ENCODE measurements around the gene G0S2. TPM values are rescaled to one million over a fixed set of nuclear protein-coding genes. Genes with fewer than 3 reads are reported as not detected.

The G0S2 gene
- total RNA-seq, 1 experiment from 2014 or later: 620 TPM

DNA sequence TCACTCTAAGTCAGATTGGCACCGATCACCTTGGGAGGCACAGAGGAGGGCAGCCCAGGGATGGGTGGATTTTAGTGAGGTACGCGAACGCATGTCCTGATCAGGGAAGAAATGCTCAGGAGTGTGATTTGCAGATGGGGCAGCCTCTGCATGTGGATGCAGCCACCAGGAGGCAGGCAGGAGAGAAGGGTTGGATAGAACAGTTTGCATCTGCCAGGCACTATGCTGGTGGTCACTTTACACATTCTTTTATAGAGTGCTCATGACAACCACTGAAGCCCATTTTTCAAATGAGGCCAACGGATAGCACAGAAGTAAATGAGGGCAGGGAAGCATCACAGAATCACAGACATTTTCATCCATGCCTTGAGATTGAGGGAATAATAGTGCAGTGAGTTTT, 28.7 kb upstream of the G0S2 start:
- Histone ChIP-seq H3K9me3 (ENCODE audit: low read length) (no peaks in the 10 kb centered on the region), H3K9me2 (replicated peaks; ENCODE audit: low read length) (no peaks in the 10 kb centered on the region), H3K27me3 (ENCODE audit: low read length) (no peaks in the 10 kb centered on the region), H2AFZ (ENCODE audit: low read length) (no peak overlapping the region), H3K27ac (ENCODE audit: low read length) (peak overlapping the region; percentile 38), H3K4me1 (ENCODE audit: insufficient read depth, low read length) (peaks cover 71% of the 10 kb centered on the region), H3K4me3 (ENCODE audit: low read length) (peak overlapping the region; percentile 82), H3K9ac (ENCODE audit: low read length) (no peak overlapping the region), H3K79me2 (ENCODE audit: low read length) (peaks cover 100% of the 10 kb centered on the region), H3K36me3 (ENCODE audit: low read depth, low read length) (peaks cover 87% of the 10 kb centered on the region), H3F3A (ENCODE audit: low read length, unreplicated experiment) (peaks cover 20% of the 10 kb centered on the region), H4K20me1 (ENCODE audit: low read length) (peaks cover 86% of the 10 kb centered on the region), H3K4me2 (ENCODE audit: low read length) (peak overlapping the region; percentile 97)
- peak; percentile 56 for DNase-seq
- intact Hi-C loops (cut with micrococcal nuclease): loop anchor here (1.0 kb wide), 1 partner anchor 47 kb away; no protein-coding TSS in a partner anchor
- no peak for ATAC-seq
- no TSS peak for BruUV-seq (replicated peaks)
- CTCF ChIA-PET: no interaction called here
- TF ChIP-seq EZH2 (IDR thresholded peaks at IDR 0.05; ENCODE audit: low read length, unreplicated experiment) (no peak), EZH2phosphoT487 (IDR thresholded peaks at IDR 0.05; ENCODE audit: borderline replicate concordance, low read length) (no peak)
- TF ChIP-seq, protein P1, sequence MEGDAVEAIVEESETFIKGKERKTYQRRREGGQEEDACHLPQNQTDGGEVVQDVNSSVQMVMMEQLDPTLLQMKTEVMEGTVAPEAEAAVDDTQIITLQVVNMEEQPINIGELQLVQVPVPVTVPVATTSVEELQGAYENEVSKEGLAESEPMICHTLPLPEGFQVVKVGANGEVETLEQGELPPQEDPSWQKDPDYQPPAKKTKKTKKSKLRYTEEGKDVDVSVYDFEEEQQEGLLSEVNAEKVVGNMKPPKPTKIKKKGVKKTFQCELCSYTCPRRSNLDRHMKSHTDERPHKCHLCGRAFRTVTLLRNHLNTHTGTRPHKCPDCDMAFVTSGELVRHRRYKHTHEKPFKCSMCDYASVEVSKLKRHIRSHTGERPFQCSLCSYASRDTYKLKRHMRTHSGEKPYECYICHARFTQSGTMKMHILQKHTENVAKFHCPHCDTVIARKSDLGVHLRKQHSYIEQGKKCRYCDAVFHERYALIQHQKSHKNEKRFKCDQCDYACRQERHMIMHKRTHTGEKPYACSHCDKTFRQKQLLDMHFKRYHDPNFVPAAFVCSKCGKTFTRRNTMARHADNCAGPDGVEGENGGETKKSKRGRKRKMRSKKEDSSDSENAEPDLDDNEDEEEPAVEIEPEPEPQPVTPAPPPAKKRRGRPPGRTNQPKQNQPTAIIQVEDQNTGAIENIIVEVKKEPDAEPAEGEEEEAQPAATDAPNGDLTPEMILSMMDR (conservative IDR thresholded peaks at IDR 0.05; ENCODE audit: low read depth, low read length): peak; percentile 70
- POLR2A ChIA-PET (ENCODE audit: unreplicated experiment): interaction anchor here (0.6 kb wide), 1 partner anchor 322 kb away, joined by 3 read pairs; no protein-coding TSS in a partner anchor

DNA sequence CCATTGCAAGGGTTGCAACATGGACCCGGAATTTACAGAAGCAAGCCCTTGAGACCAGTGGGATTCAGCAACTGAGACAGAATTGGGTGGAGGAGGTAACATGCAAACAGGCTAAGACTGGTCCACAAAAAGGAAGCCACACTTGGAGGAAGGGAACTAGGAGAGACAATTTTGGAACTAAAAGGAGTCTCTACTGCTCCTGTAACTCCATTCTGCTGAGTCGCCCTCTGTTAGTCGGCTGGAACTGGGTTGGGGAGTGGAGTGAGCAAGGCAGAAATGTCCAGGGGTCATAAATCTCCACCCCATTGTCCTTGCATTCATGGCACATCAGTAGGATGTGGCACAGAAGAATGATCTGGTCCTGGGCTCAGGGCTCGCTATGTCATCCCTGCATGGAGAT, 28.1 kb upstream of the G0S2 start:
- TF ChIP-seq, protein P1 (conservative IDR thresholded peaks at IDR 0.05; ENCODE audit: low read depth, low read length): no peak
- TF ChIP-seq EZH2phosphoT487 (IDR thresholded peaks at IDR 0.05; ENCODE audit: borderline replicate concordance, low read length) (no peak), EZH2 (IDR thresholded peaks at IDR 0.05; ENCODE audit: low read length, unreplicated experiment) (no peak)
- DNase-seq: no peak
- Histone ChIP-seq H3K79me2 (ENCODE audit: low read length) (peaks cover 100% of the 10 kb centered on the region), H3F3A (ENCODE audit: low read length, unreplicated experiment) (peaks cover 20% of the 10 kb centered on the region), H3K4me3 (ENCODE audit: low read length) (peak overlapping the region; percentile 82), H3K27me3 (ENCODE audit: low read length) (no peaks in the 10 kb centered on the region), H4K20me1 (ENCODE audit: low read length) (peaks cover 82% of the 10 kb centered on the region), H3K4me1 (ENCODE audit: insufficient read depth, low read length) (peaks cover 71% of the 10 kb centered on the region), H3K36me3 (ENCODE audit: low read depth, low read length) (peaks cover 83% of the 10 kb centered on the region), H3K4me2 (ENCODE audit: low read length) (peak overlapping the region; percentile 97), H3K9me3 (ENCODE audit: low read length) (no peaks in the 10 kb centered on the region), H3K27ac (ENCODE audit: low read length) (peak overlapping the region; percentile 38), H3K9me2 (replicated peaks; ENCODE audit: low read length) (no peaks in the 10 kb centered on the region), H3K9ac (ENCODE audit: low read length) (no peak overlapping the region), H2AFZ (ENCODE audit: low read length) (no peak overlapping the region)
- BruUV-seq (replicated peaks): no TSS peak
- CTCF ChIA-PET: no interaction called here
- intact Hi-C loops (cut with micrococcal nuclease): no loop called here
- POLR2A ChIA-PET (ENCODE audit: unreplicated experiment): no interaction called here
- no peak for ATAC-seq

DNA sequence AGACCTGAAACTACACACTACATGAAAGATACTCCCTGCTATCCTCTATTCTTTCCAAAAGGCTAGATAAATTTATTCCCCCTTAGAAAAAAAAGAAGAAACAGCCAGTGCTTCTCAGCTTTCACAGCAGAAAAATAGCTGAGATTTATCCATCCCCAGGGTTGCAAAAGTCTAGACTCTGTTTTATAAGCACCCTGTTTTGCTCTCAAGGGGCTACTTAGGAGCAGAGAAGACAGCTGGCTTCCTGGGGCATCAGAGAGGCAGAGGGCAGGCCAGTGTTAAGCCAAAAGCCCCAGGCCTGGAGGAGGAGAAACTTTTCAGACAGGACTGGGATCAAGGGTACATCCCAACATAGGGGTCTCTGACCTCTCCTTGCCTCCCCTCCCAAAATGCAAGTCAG, 26.9 kb upstream of the G0S2 start:
- H3K4me3 ChIP-seq (ENCODE audit: low read length): peak overlapping the region; percentile 82
- peaks cover 73% of the 10 kb centered on the region for H4K20me1 ChIP-seq (ENCODE audit: low read length)
- peaks cover 94% of the 10 kb centered on the region for H3K79me2 ChIP-seq (ENCODE audit: low read length)
- ATAC-seq (no peak), DNase-seq (no peak)
- peaks cover 24% of the 10 kb centered on the region for H3F3A ChIP-seq (ENCODE audit: low read length, unreplicated experiment)
- CTCF ChIA-PET: no interaction called here
- peak overlapping the region; percentile 97 for H3K4me2 ChIP-seq (ENCODE audit: low read length)
- H3K9me2 ChIP-seq (replicated peaks; ENCODE audit: low read length): no peaks in the 10 kb centered on the region
- BruUV-seq (replicated peaks): no TSS peak
- peak overlapping the region; percentile 95 for H3K27ac ChIP-seq (ENCODE audit: low read length)
- TF ChIP-seq, protein P1 (conservative IDR thresholded peaks at IDR 0.05; ENCODE audit: low read depth, low read length): no peak
- TF ChIP-seq EZH2phosphoT487 (IDR thresholded peaks at IDR 0.05; ENCODE audit: borderline replicate concordance, low read length): no peak
- no peaks in the 10 kb centered on the region for H3K27me3 ChIP-seq (ENCODE audit: low read length)
- H2AFZ ChIP-seq (ENCODE audit: low read length): no peak overlapping the region
- no peaks in the 10 kb centered on the region for H3K9me3 ChIP-seq (ENCODE audit: low read length)
- H3K4me1 ChIP-seq (ENCODE audit: insufficient read depth, low read length): peaks cover 73% of the 10 kb centered on the region
- intact Hi-C loops (cut with micrococcal nuclease): no loop called here
- H3K9ac ChIP-seq (ENCODE audit: low read length): peak overlapping the region; percentile 58
- POLR2A ChIA-PET (ENCODE audit: unreplicated experiment): no interaction called here
- peaks cover 72% of the 10 kb centered on the region for H3K36me3 ChIP-seq (ENCODE audit: low read depth, low read length)

Data from PC-3 (cell line).